GM18526 (cell line): ENCODE data around the gene NHS.

ENCODE experiments used
- POLR2A ChIP-seq: IDR thresholded peaks from 3 replicates; pipeline ENCODE4 v1.6.1; 2011; ENCODE audit not compliant: insufficient read length; ENCODE audit errors: extremely low read depth

Gene NHS

GRCh38 chrX:17497193-17497592 lies 122.2 kb downstream of the NHS start:
- TF ChIP-seq POLR2A = no peak

DNA sequence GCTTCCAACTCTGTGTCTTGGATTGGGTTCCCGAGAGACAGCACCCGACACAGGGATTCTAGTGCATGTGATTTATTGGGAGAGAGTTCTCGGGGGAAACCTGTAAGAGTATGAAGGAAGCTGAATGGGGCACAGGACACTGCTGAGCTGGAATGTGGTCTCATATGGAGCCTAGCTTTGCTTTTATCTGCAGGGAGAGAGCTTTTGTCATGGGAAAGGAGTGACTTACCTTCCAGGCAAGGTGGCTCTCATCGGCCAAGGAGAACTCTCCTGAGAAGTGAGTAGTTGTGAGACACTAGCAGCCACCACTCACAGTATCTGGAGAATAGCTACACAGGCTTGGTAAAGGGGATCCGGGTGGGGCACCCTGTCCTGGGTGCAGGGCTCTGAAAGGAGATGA lies 124.5 kb downstream of the NHS start:
- TF ChIP-seq POLR2A = no peak

DNA sequence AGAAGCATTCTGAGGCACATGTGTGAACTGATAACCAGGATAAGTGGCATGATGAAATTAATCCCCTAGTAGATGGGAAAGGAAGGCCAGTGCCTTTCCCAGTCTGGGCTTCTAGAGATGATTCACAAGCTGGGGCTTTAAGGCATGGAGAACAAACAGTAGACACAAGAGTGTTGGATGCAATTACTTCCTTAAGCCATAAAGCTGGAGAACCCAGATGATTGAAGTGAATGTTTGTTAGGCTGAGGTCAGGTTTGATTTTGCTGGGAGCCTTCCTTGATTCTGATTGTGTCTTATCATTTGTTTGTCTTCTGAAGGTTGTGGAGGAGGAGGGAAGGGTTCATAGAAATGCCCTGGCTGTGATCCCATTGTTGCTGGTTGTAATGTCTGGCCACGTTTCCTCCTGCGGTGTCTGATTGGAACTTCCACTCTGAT lies 125.2 kb downstream of the NHS start:
- TF ChIP-seq POLR2A = no peak

- no peak for TF ChIP-seq POLR2A
Observed at GRCh38 chrX:17501746-17502145, 126.7 kb downstream of the NHS start.

DNA sequence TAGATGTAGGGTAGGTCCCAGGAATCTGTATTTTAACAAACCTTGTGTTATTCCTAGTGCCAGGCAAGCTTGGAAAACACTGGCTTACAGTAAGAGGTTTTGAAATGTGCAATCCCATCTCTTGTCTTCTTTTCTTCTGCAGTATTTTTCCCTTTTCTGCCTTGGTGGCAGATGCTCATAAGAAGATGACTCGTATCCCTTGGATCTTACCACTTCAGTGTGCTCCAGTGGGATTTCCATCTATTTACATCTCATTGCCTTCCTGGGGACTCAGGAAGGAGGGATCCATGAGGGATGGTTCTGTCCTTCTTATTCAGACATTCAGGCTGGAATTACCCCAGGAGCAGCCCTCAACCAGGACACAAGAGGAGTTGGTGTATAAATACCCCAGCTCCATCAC lies 136.6 kb downstream of the NHS start:
- TF ChIP-seq POLR2A = no peak

GRCh38 chrX:17519358-17519757 lies 144.4 kb downstream of the NHS start:
- no peak for TF ChIP-seq POLR2A

DNA sequence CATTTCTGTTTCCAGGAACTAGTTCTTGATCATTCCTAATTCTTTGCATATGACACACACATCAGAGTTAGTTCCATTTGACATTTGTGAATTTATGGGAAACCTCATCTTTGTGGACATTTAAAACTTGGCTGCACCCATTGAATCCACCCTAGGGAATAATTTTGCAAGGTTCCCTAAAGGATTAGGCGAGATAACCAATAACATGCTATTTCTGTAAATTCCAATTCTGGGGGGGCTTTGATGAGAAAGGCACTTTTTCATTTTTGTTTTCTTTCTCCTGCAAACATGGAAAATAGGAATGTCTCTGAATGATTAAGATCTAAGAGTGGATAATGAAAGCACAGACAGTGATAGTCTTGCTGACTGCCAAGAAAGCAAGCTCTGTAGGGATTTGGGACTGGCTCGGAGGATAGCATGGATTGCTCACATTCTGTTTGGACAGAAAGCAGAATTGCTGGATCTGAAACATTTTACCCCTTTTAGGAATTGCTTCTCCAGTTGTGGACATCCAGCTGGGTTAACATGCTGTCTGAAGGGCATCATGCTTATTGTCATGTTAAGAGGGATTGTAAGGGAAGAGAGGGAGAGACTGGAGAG lies 145.1 kb downstream of the NHS start:
- TF ChIP-seq POLR2A = no peak

DNA sequence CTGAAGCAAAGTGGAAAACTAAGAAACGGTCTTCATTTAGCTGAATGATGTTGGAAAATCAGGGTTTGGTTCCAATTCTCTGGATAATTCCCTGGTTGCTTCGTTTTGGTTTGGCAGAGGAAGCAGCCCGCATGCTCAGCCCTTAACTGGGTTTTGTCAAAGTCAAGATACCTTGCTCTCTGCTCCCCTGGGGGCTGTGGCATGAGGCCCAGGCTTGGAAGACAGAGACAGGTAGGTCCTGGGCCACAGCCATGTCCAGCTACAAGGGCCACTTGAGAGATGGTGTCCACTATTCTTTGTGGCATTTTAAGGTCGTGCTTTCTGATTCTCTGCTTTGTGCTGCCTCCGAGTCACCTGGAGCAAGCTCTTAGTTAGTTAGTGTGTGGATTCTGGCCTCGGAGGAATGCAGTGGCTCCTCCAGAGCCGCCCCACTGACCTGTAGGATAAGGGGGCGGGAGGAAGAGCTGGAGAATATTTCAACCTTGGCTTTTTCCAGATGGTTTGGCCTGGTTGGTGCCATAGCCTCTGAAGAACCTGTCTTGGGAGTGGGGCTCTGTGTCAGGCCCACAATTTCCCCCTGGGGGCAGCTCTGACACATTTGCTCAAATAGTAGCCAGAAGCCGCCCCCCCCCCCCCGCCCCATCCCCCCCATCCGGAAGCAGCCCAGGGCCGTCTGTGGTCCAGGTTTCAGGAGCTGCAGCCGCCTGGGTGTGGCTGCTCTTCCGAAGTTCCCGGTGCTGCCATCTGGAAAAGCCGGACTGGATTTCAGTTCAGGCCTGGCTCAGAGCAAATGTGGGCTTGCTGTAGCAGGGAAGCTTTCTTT lies 147.1 kb downstream of the NHS start:
- TF ChIP-seq POLR2A = no peak

DNA sequence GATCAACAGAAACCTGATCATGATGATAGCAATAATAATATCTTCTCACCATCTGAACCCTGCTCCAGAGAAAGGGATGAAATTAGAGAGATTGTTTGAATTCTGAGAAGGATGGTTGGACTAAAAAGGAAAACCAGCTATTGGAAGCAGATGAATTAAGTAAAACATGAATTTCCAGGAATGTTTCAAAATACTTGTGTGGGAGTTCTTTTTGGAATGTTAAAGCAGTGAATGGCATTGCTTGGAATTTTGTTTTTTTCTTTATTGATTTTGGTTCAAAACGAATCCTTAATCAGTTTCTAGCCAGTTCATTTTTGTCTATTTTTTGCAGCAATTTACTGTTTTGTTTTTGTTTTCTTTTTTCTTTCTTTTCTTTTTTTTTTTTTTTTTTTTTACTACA lies 150.3 kb downstream of the NHS start:
- no peak for TF ChIP-seq POLR2A

DNA sequence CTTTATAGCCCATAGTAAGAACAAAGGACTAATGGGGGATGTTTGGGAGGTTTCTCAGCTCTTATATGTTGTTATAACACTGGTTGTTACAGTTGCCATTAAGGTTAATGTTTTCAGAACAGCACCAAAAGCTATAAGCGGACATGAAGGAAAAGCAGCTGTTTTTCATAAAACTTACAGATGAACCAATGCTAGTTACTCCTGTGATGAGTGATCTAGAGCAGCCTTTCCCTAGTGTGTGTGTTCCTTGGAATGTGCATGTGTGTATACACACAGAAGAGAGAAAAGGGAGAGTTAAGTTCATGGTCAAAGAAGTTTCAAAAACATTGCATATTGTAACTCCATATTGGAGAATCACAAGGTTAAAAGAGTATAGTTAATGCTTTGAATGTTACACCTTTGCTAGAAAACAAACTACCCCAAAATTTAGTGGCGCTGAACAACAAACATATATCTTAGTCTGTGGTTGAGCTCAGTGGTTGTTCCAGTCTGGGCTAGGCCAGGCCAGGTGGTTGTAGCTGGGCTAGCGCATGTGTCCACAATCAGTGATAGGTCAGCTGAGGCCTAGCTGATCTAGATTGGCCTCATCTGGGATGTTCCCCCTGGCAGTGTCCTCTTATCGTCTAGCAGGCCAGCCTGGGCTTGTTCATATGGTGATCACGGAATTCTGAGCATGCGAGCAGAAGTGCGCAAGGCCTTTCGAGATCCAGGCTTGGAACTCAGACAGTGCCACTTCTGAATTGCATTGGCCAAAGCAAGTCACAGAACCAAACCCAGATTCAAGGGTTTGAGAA lies 151.0 kb downstream of the NHS start:
- no peak for TF ChIP-seq POLR2A

- no peak for TF ChIP-seq POLR2A
Observed at GRCh38 chrX:17527135-17527701, 152.2 kb downstream of the NHS start.

- TF ChIP-seq POLR2A = no peak
Observed at GRCh38 chrX:17527922-17528321, 152.9 kb downstream of the NHS start.

GRCh38 chrX:17529151-17529745 lies 154.2 kb downstream of the NHS start:
- TF ChIP-seq POLR2A = no peak

GRCh38 chrX:17531500-17531899 lies 156.5 kb downstream of the NHS start:
- TF ChIP-seq POLR2A = no peak

DNA sequence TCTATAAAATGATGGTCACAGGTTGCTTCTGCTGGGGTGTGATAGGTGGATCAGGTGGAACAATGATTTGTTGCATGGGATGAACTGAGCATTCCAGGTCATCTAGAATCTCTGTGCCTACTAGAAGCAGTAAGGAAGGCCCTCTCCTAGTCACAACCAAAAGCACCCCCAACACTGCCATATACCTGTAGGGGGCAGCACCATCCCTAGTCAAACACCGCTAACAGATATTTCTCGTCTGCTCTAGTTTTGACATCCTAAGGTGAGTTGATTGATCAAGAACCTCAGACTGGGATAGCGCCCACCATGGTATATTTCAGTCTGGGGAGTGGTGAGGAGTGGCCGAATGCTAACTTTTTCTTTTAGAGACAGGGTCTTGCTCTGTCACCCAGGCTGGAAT lies 160.2 kb downstream of the NHS start:
- TF ChIP-seq POLR2A = no peak
